Sigmoid colon (tissue), 7 donors: Measurements from ENCODE around the gene NFX1. TPM values are rescaled to one million over a fixed set of nuclear protein-coding genes. Genes with fewer than 3 reads are reported as not detected.
A peak's percentile ranks its signal among the peaks of the same experiment; 100 is the strongest.
"Not testable (repeated sequence)": the region's sequence is repeated elsewhere in the genome, so short reads cannot be mapped to it uniquely, and the experiment has no call there.

Experiments used
- DNase-seq: peaks from one replicate; pipeline ENCODE4 v3.0.0-alpha.2; 2019
- H3K27ac ChIP-seq, 4 donors: fragments of 200-600 bp; sonication (generic); one replicate each; pipeline ENCODE4 v1.5.1; 2016 to 2019; ENCODE audit warnings: mild to moderate bottlenecking in 1 of 4
- H3K27me3 ChIP-seq, 3 donors: fragments of 200-600 bp; sonication (generic); one replicate each; pipeline ENCODE4 v1.5.1; 2019; ENCODE audit warnings: mild to moderate bottlenecking in 1 of 3
- H3K36me3 ChIP-seq, 4 donors: fragments of 200-600 bp; sonication (generic); one replicate each; pipeline ENCODE4 v1.5.1; 2016 to 2019
- H3K4me1 ChIP-seq, 4 donors: fragments of 200-600 bp; sonication (generic); one replicate each; pipeline ENCODE4 v1.5.1; 2017 to 2019
- H3K4me3 ChIP-seq, 4 donors: fragments of 200-600 bp; sonication (generic); one replicate each; pipeline ENCODE4 v1.5.1; 2017 to 2019; ENCODE audit warnings: mild to moderate bottlenecking in 2 of 4, moderate library complexity in 1 of 4
- H3K9me3 ChIP-seq, 4 donors: fragments of 200-600 bp in 3 of 4; sonication (generic) in 3 of 4; one replicate each; pipeline versions ENCODE4 v1.5.1 to v1.6.1; 2013 to 2019
- CTCF ChIP-seq, 4 experiments: fragments of 450-650 bp in 3 of 4; fragments of 200-600 bp in 1 of 4; IDR thresholded peaks; one replicate each; pipeline ENCODE4 v1.5.1; 2016 to 2019; ENCODE audit warnings: antibody characterized with exemption in 4 of 4, mild to moderate bottlenecking in 3 of 4, moderate library complexity in 2 of 4
- EP300 ChIP-seq, 4 donors: sonication (generic); formaldehyde crosslinking; IDR thresholded peaks; one replicate each; pipeline ENCODE4 v1.6.1; 2017; ENCODE audit warnings: antibody characterized with exemption in 4 of 4
- POLR2A ChIP-seq, 2 donors: fragments of 450-650 bp; IDR thresholded peaks; one replicate each; pipeline ENCODE4 v1.6.1; 2016; ENCODE audit warnings: antibody characterized with exemption in 2 of 2, mild to moderate bottlenecking in 2 of 2, moderate library complexity in 2 of 2
- POLR2AphosphoS5 ChIP-seq, 4 donors: sonication (generic); formaldehyde crosslinking; IDR thresholded peaks; one replicate each; pipeline ENCODE4 v1.6.1; 2017; ENCODE audit warnings: antibody characterized with exemption in 4 of 4
- WGBS, 2 donors: extraction: QIAGEN DNeasy Blood & Tissue Kit; methylation state at CpG; one replicate each; pipeline ENCODE4 v1.1.7; 2013; 5-methylcytosine and 5-hydroxymethylcytosine counted together
- intact Hi-C: fragments of 100-400 bp; cut with DNase I; formaldehyde crosslinking; loops from one replicate; pipeline ENCODE4 v1.15.1; 2023
- polyA plus RNA-seq, 3 donors: library from polyadenylated mRNA; stranded (reverse); fragments of 200-250 nt; gene quantifications; one replicate each; pipeline ENCODE4 v1.2.3, GENCODE V29; 2013
- total RNA-seq, 4 donors: library from RNA; depleted of rRNA; stranded (reverse); fragments of >200 nt; gene quantifications; one replicate each; pipeline ENCODE4 v1.1.0, GENCODE V29; 2016
- donor health status: healthy with polysubstance abuse.
- donor health status: Bipolar disorder and iron deficiency.
- donor health status: healthy.

Gene NFX1
- total and polyA plus RNA-seq, 7 donors: 15.7 to 40.7 (median 34.3) TPM

GRCh38 chr9:33385979-33386640 lies 95.8 kb downstream of the NFX1 start:
- H3K9me3 ChIP-seq, H3K36me3 ChIP-seq, intact Hi-C loops, H3K4me1 ChIP-seq, DNase-seq, H3K27me3 ChIP-seq, H3K4me3 ChIP-seq, H3K27ac ChIP-seq: not testable (repeated sequence)
- 93% methylated on average over 23 of the region's 23 CpGs for WGBS, 2 donors

- H3K9me3 ChIP-seq, H3K27me3 ChIP-seq, H3K27ac ChIP-seq, DNase-seq, H3K4me3 ChIP-seq, intact Hi-C loops, H3K36me3 ChIP-seq: not testable (repeated sequence)
- WGBS, 2 donors: 93% methylated on average over 14 of the region's 14 CpGs
- peaks cover 0 to 11% (median 8%) of the 10 kb centered on the region in 4 donors for H3K4me1 ChIP-seq
Observed at GRCh38 chr9:33386641-33386996, 96.3 kb downstream of the NFX1 start.

- H3K36me3 ChIP-seq, DNase-seq, intact Hi-C loops, H3K9me3 ChIP-seq, H3K27me3 ChIP-seq, H3K4me3 ChIP-seq, H3K27ac ChIP-seq: not testable (repeated sequence)
- peaks cover 0 to 14% (median 12%) of the 10 kb centered on the region in 4 donors for H3K4me1 ChIP-seq
- 81 to 84% methylated on average over 9 of the region's 9 CpGs for WGBS, 2 donors
Observed at GRCh38 chr9:33386998-33387397, 96.7 kb downstream of the NFX1 start.

GRCh38 chr9:33388110-33388994 lies 98.0 kb downstream of the NFX1 start:
- peaks cover 0 to 14% (median 12%) of the 10 kb centered on the region in 4 donors for H3K4me1 ChIP-seq
- H3K27me3 ChIP-seq: no peaks in the 10 kb centered on the region
- intact Hi-C loops: no loop called here
- 89 to 90% methylated on average over 15 of the region's 15 CpGs for WGBS, 2 donors
- no peak overlapping the region for H3K4me3 ChIP-seq
- no peaks in the 10 kb centered on the region for H3K9me3 ChIP-seq
- no peaks in the 10 kb centered on the region for H3K36me3 ChIP-seq
- TF ChIP-seq EP300 (IDR thresholded peaks at IDR 0.05) (no peak), CTCF (IDR thresholded peaks at IDR 0.05) (no peak), POLR2AphosphoS5 (IDR thresholded peaks at IDR 0.05) (no peak), POLR2A (IDR thresholded peaks at IDR 0.05) (no peak)
- H3K27ac ChIP-seq: no peak overlapping the region
- no peak for DNase-seq

- H3K27me3 ChIP-seq, H3K9me3 ChIP-seq, intact Hi-C loops, H3K36me3 ChIP-seq: not testable (repeated sequence)
- peak in 3 of 4 donors; percentile 12 to 53 (median 19) for TF ChIP-seq POLR2AphosphoS5 (IDR thresholded peaks at IDR 0.05)
- Histone ChIP-seq H3K27ac (peak overlapping the region; percentile 67 to 80 (median 74)), H3K4me1 (peaks cover 0 to 14% (median 12%) of the 10 kb centered on the region in 4 donors), H3K4me3 (peak overlapping the region in 1 of 4 donors; percentile 19)
- DNase-seq: peak; percentile 87
- 9 to 53% methylated on average over 9 of the region's 9 CpGs for WGBS, 2 donors
Observed at GRCh38 chr9:33391111-33391771, 100.9 kb downstream of the NFX1 start.

- Histone ChIP-seq H3K4me1 (peaks cover 0 to 14% (median 12%) of the 10 kb centered on the region in 4 donors), H3K27ac (peak overlapping the region in 1 of 4 donors; percentile 78)
- intact Hi-C loops, H3K4me3 ChIP-seq, H3K9me3 ChIP-seq, DNase-seq, H3K36me3 ChIP-seq, H3K27me3 ChIP-seq: not testable (repeated sequence)
- 20 to 66% methylated on average over 7 of the region's 7 CpGs for WGBS, 2 donors
Observed at GRCh38 chr9:33392591-33393021, 102.3 kb downstream of the NFX1 start.

- Histone ChIP-seq H3K36me3 (no peaks in the 10 kb centered on the region), H3K27me3 (no peaks in the 10 kb centered on the region), H3K9me3 (no peaks in the 10 kb centered on the region), H3K4me1 (peaks cover 0 to 14% (median 12%) of the 10 kb centered on the region in 4 donors), H3K4me3 (no peak overlapping the region), H3K27ac (peak overlapping the region in 1 of 4 donors; percentile 32)
- DNase-seq: no peak
- TF ChIP-seq CTCF (IDR thresholded peaks at IDR 0.05): no peak
- TF ChIP-seq EP300 (IDR thresholded peaks at IDR 0.05): no peak
- no peak for TF ChIP-seq POLR2A (IDR thresholded peaks at IDR 0.05)
- no peak for TF ChIP-seq POLR2AphosphoS5 (IDR thresholded peaks at IDR 0.05)
- 62 to 76% methylated on average over 11 of the region's 11 CpGs for WGBS, 2 donors
- intact Hi-C loops: no loop called here
Observed at GRCh38 chr9:33393581-33393980, 103.3 kb downstream of the NFX1 start.

- H3K9me3 ChIP-seq, H3K4me3 ChIP-seq, H3K27me3 ChIP-seq, H3K36me3 ChIP-seq, DNase-seq, intact Hi-C loops: not testable (repeated sequence)
- Histone ChIP-seq H3K27ac (peak overlapping the region in 1 of 4 donors; percentile 32), H3K4me1 (peaks cover 0 to 14% (median 12%) of the 10 kb centered on the region in 4 donors)
- 70 to 80% methylated on average over 3 of the region's 3 CpGs for WGBS, 2 donors
Observed at GRCh38 chr9:33393986-33394385, 103.7 kb downstream of the NFX1 start.

- H3K4me3 ChIP-seq, H3K9me3 ChIP-seq: not testable (repeated sequence)
Observed at GRCh38 chr9:33395159-33395879, 105.0 kb downstream of the NFX1 start.

More at GRCh38 chr9:33395159-33395879, 105.0 kb downstream of the NFX1 start:
- H3K4me1 ChIP-seq: peaks cover 0 to 14% (median 12%) of the 10 kb centered on the region in 4 donors
- H3K36me3 ChIP-seq, intact Hi-C loops, DNase-seq, H3K27ac ChIP-seq, H3K27me3 ChIP-seq: not testable (repeated sequence)
- 30 to 75% methylated on average over 15 of the region's 15 CpGs for WGBS, 2 donors
